ENCODE measurements around the gene SDF2L1. TPM values are rescaled to one million over a fixed set of nuclear protein-coding genes. Genes with fewer than 3 reads are reported as not detected.

SDF2L1 gene
- total and polyA plus RNA-seq, 2 of the 13 experiments (the other 11 are each of a cell fraction or from before 2014, with no cell fraction given), result 18.0 to 57.4 TPM

DNA sequence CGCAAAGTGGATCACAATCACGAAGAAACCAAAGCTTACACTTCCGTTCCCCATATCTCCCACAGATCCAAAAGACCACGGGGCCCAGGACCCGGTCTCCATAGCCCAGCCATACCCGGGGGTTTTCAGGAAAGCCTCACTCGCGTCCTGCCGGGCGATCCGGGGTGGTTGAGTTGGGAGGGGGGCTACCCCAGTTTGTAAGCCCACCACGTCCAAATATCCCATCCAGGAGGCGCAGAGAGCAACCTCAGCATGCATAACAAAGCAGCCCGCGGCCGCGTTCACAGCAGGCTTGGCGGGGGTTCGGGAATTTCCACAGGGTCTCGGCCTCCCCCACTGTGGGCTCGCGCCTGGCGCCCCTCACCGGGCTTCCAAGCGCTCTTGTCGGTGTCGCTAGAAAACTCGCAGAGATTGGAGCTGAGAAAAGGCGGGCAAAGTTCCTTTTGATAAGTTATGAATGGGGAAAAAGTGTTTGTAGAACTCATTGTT is 9.5 kb downstream of the SDF2L1 start (continued):
- TF ChIP-seq HNF1B (CRISPR knock-in tag; IDR thresholded peaks at IDR 0.05) (peak; percentile 45; the same call in 1 of the 2 replicates), RFX5 (IDR thresholded peaks at IDR 0.05; ENCODE audit: low read depth, low read length) (no peak), ZNF546 (CRISPR knock-in tag; conservative IDR thresholded peaks at IDR 0.05) (peak; percentile 75; the same call in 1 of the 2 replicates), ZNF607 (CRISPR knock-in tag; IDR thresholded peaks at IDR 0.05; ENCODE audit: borderline replicate concordance) (0 out of 2 replicates have a peak, but pooled peaks have one; percentile 24), PRMT3 (CRISPR knock-in tag; IDR thresholded peaks at IDR 0.05; ENCODE audit: borderline replicate concordance, low read depth) (0 out of 2 replicates have a peak, but pooled peaks have one; percentile 30), ZFP1 (CRISPR knock-in tag; IDR thresholded peaks at IDR 0.05) (no peak), HIVEP1 (CRISPR knock-in tag; IDR thresholded peaks at IDR 0.05) (no peak), FIP1L1 (IDR thresholded peaks at IDR 0.05; ENCODE audit: borderline replicate concordance, insufficient read depth, low read depth, low read length) (no peak), RBM39 (IDR thresholded peaks at IDR 0.05; ENCODE audit: low read depth, low read length, poor library complexity, severe bottlenecking) (peak; percentile 17), HNRNPH1 (optimal IDR thresholded peaks at IDR 0.05; ENCODE audit: low read depth, low read length) (no peak), TBX2 (CRISPR knock-in tag; IDR thresholded peaks at IDR 0.05; ENCODE audit: borderline replicate concordance) (peak; percentile 49; the same call in 1 of the 2 replicates), DR1 (CRISPR knock-in tag; IDR thresholded peaks at IDR 0.05) (peak; percentile 13; the same call in 1 of the 2 replicates), TFDP1 (CRISPR knock-in tag; IDR thresholded peaks at IDR 0.05; ENCODE audit: borderline replicate concordance) (no peak), ZNF441 (CRISPR knock-in tag; IDR thresholded peaks at IDR 0.05; ENCODE audit: borderline replicate concordance) (no peak), E2F5 (CRISPR knock-in tag; conservative IDR thresholded peaks at IDR 0.05) (no peak)
- TF ChIP-seq, protein P1, sequence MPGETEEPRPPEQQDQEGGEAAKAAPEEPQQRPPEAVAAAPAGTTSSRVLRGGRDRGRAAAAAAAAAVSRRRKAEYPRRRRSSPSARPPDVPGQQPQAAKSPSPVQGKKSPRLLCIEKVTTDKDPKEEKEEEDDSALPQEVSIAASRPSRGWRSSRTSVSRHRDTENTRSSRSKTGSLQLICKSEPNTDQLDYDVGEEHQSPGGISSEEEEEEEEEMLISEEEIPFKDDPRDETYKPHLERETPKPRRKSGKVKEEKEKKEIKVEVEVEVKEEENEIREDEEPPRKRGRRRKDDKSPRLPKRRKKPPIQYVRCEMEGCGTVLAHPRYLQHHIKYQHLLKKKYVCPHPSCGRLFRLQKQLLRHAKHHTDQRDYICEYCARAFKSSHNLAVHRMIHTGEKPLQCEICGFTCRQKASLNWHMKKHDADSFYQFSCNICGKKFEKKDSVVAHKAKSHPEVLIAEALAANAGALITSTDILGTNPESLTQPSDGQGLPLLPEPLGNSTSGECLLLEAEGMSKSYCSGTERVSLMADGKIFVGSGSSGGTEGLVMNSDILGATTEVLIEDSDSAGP (CRISPR knock-in tag; IDR thresholded peaks at IDR 0.05; ENCODE audit: borderline replicate concordance), result peak; percentile 67; the same call in 1 of the 2 replicates
- TF ChIP-seq, protein P2, sequence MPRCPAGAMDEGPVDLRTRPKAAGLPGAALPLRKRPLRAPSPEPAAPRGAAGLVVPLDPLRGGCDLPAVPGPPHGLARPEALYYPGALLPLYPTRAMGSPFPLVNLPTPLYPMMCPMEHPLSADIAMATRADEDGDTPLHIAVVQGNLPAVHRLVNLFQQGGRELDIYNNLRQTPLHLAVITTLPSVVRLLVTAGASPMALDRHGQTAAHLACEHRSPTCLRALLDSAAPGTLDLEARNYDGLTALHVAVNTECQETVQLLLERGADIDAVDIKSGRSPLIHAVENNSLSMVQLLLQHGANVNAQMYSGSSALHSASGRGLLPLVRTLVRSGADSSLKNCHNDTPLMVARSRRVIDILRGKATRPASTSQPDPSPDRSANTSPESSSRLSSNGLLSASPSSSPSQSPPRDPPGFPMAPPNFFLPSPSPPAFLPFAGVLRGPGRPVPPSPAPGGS (CRISPR knock-in tag; IDR thresholded peaks at IDR 0.05), result no peak
